ENCODE measurements around the gene ITIH4. TPM values are rescaled to one million over a fixed set of nuclear protein-coding genes. Genes with fewer than 3 reads are reported as not detected.

The ITIH4 gene
- total RNA-seq, 2 donors from 2014 or later = 2.1 to 7.3 TPM

DNA sequence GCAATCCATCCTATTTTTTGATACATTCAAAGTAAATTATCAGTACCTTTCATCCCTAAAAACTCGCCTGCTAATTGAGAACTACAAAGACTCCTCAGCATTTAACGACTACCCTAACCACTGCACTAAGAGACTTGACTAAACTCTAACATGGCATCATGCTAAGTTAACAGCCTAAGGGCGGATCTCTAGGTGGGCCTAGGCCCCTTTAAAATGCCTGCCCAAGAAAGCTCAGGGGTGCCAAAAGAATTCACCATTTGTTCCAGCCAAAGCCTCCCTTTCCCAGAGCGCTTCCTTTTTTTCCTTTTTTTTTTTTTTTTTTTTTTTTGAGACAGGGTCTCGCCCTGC lies 59.2 kb downstream of the ITIH4 start:
- Histone ChIP-seq H3K9ac (ENCODE audit: low read depth in 2 of 2, low read length in 2 of 2) (peak overlapping the region; percentile 64 to 67), H3K4me3 (peak overlapping the region; percentile 93), H3K4me1 (no peaks in the 10 kb centered on the region), H3K9me3 (no peaks in the 10 kb centered on the region), H3K27ac (peak overlapping the region; percentile 70), H3K27me3 (no peaks in the 10 kb centered on the region), H3K36me3 (no peaks in the 10 kb centered on the region)
- intact Hi-C loops (cut with DNase I) = no loop called here
- no peak for DNase-seq
- TF ChIP-seq CTCF (IDR thresholded peaks at IDR 0.05) = no peak

DNA sequence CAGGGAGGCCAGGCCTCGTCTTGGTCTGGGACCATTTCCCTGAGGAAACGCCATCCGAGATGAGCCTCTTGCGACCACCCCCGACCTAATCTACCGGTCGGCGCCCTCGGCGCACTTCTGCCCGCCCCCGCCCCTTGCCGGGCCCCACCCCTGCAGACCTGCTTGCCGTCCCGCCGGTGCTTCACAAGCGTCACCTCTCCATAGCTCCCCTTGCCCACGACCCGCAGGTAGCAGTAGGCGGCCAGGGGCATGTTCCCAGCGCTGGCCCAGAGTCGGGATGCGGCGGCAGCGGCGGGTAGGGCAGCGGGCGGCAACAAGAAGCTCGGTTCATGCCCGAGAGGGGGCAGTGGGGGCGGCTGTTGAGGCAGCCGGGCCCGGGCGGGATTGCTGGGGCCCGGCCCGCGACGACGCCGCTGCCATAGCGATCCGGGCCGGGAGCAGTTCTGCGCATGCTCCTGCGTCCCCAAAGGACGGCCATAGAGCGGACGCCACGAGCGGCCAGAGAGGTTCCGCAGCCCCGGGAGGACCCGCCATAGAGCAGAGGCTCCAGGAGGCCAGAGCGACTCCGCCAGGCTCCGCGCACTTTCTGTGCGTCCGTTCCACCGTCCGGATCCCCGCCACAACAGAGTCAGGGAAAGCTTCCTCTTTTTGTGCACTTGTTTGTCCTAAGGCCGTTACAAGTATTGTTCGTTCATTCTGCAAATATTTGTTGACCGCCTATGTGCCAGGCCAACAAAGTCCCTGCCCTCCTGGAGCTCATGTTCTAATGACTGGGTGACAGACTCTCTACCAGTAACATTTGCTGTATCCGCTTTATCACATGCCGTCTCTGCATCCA lies 59.8 kb downstream of the ITIH4 start, which contains the start of gene NEK4:
TSS of gene NEK4 (minus strand) at position 445 of the 838 bp plus-strand sequence. CDS start at position 251, 194 bp downstream.
- H3K9me3 ChIP-seq = no peaks in the 10 kb centered on the region
- H3K27ac ChIP-seq = peak within 1 kb of the TSS; percentile 70
- intact Hi-C loops (cut with DNase I) = no loop called here

DNA sequence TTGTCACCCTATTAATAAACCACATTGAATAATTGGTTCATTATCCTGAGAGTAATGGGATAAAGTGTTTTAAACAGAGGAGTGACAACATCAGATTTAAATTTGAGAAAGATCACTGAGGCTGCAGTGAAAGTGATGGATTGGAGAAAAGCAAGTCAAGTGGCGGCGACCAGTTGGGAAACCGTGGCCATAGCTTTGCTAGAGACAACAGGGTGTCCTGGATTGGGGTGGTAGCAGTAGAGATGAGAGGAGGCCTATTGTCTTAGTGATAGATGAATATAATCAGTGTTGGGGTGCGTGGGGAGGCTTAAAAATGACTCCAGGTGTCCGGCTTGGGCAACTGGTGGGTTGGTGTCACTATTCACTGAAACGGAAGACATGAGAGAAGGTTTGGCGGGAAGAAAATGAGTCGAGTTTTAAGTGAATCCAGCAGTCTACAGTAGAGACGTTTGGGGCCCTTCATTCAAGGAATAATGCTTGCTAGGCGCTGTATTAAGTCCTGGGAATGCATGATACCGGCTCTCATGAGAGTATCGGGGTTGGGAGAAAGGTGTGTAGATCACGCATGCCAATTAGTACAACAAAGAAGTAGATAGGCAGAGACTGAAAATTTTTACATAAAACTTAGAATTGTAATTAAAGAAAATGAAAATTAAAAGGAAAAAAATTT lies 60.6 kb downstream of the ITIH4 start:
- H3K27me3 ChIP-seq = no peaks in the 10 kb centered on the region
- H3K27ac ChIP-seq = peak overlapping the region; percentile 70
- peak overlapping the region; percentile 67 to 70 for H3K9ac ChIP-seq (ENCODE audit: low read depth in 2 of 2, low read length in 2 of 2)
- no peak for DNase-seq
- intact Hi-C loops (cut with DNase I) = no loop called here
- TF ChIP-seq CTCF (IDR thresholded peaks at IDR 0.05) = no peak
- peak overlapping the region; percentile 93 for H3K4me3 ChIP-seq
- H3K4me1 ChIP-seq = no peaks in the 10 kb centered on the region
- no peaks in the 10 kb centered on the region for H3K36me3 ChIP-seq
- no peaks in the 10 kb centered on the region for H3K9me3 ChIP-seq

More for the DNA sequence above, 59.8 kb downstream of the ITIH4 start, which contains the start of gene NEK4:
- Histone ChIP-seq H3K9ac (ENCODE audit: low read depth in 2 of 2, low read length in 2 of 2) (peak within 1 kb of the TSS; percentile 67 to 70), H3K4me1 (no peaks in the 10 kb centered on the region), H3K36me3 (no peaks in the 10 kb centered on the region), H3K4me3 (peak within 1 kb of the TSS; percentile 93), H3K27me3 (no peaks in the 10 kb centered on the region)
- peak; percentile 94 for DNase-seq
- no peak for TF ChIP-seq CTCF (IDR thresholded peaks at IDR 0.05)

- Histone ChIP-seq H3K9ac (ENCODE audit: low read depth in 2 of 2, low read length in 2 of 2) (no peak overlapping the region), H3K36me3 (peaks cover 4% of the 10 kb centered on the region), H3K27ac (no peak overlapping the region), H3K4me3 (no peak overlapping the region), H3K9me3 (no peaks in the 10 kb centered on the region), H3K4me1 (no peaks in the 10 kb centered on the region), H3K27me3 (no peaks in the 10 kb centered on the region)
- no peak for TF ChIP-seq CTCF (IDR thresholded peaks at IDR 0.05)
- DNase-seq = no peak
- intact Hi-C loops (cut with DNase I) = no loop called here
Measured at GRCh38 chr3:52763466-52763865, 67.0 kb downstream of the ITIH4 start.

Small RNAs within 50 kb of the gene (microRNA-seq; reads per million reads assigned to microRNA genes)
- not detected for gene MIR8064

Other genes starting within 250 kb of the ITIH4 start
- gene PBRM1, start 144.8 kb downstream of the ITIH4 start, total RNA-seq = 10 to 100 TPM; 53.6 to 65.7 TPM
- 10 to 100 TPM; 49.9 to 75.5 TPM for gene GNL3, start 144.6 kb downstream of the ITIH4 start, total RNA-seq
- 10 to 100 TPM; 29.0 to 36.2 TPM for gene GLT8D1, start 124.9 kb downstream of the ITIH4 start, total RNA-seq
- 100 to 1,000 TPM in 1 of 2 donors, 10 to 100 TPM in 1; 95.6 to 136 TPM for gene SPCS1, start 124.6 kb downstream of the ITIH4 start, total RNA-seq
- 10 to 100 TPM; 21.2 to 29.1 TPM for gene NEK4, start 59.7 kb downstream of the ITIH4 start, total RNA-seq
- under 1 TPM in 1 of 2 donors, not detected in 1; 0.91 TPM for gene ITIH1, start 53.1 kb downstream of the ITIH4 start, total RNA-seq
- gene ITIH3, start 35.9 kb downstream of the ITIH4 start, total RNA-seq = under 1 TPM; 0.32 to 0.82 TPM
- 1 to 10 TPM; 1.5 to 3.2 TPM for gene MUSTN1, start 4.3 kb upstream of the ITIH4 start, total RNA-seq
- gene STIMATE, start 66.9 kb upstream of the ITIH4 start, total RNA-seq = 10 to 100 TPM in 1 of 2 donors, 1 to 10 TPM in 1; 7.4 to 15.3 TPM
- 10 to 100 TPM; 19.4 to 30.8 TPM for gene SFMBT1, start 215.4 kb upstream of the ITIH4 start, total RNA-seq